HG03354 (cell line): Measurements from ENCODE around the gene KCNIP4.
"Not testable (repeated sequence)": the region's sequence is repeated elsewhere in the genome, so short reads cannot be mapped to it uniquely, and the experiment has no call there.

Source experiments
- ATAC-seq: cut with Tn5 transposase; IDR thresholded peaks from one replicate; pipeline ENCODE4 v1.9.1; 2021; ENCODE audit warnings: mild to moderate bottlenecking; ENCODE audit not compliant: unreplicated experiment, poor library complexity, severe bottlenecking

Gene KCNIP4

DNA sequence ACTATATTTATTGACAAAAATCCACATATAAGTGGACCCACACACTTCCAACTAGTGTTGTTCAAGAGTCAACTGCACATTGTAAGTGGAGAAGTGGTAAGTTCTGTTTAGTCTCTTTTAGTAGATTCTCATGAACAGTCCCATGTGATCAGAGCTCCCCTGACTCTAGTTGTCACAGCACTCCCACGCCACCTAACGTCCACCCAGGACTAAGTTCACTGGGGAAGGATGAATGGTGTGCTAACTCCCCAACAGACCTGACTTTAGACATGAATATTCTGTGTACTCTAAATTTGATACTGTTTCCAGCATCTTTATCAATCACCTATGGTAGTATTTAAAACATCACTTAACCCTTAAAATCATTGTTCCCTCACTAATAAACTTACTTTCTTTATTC lies 1188.5 kb downstream of the KCNIP4 start:
- ATAC-seq: peak; percentile 46

GRCh38 chr4:20754036-20754435 lies 1194.5 kb downstream of the KCNIP4 start:
- ATAC-seq: no peak

- ATAC-seq: no peak
Measured at GRCh38 chr4:20752641-20753040, 1195.9 kb downstream of the KCNIP4 start.

GRCh38 chr4:20746000-20746399 lies 1202.6 kb downstream of the KCNIP4 start:
- ATAC-seq: not testable (repeated sequence)

- no peak for ATAC-seq
Measured at GRCh38 chr4:20735931-20736330, 1212.6 kb downstream of the KCNIP4 start.

GRCh38 chr4:20724915-20725314 lies 1223.7 kb downstream of the KCNIP4 start:
- peak; percentile 93 for ATAC-seq

DNA sequence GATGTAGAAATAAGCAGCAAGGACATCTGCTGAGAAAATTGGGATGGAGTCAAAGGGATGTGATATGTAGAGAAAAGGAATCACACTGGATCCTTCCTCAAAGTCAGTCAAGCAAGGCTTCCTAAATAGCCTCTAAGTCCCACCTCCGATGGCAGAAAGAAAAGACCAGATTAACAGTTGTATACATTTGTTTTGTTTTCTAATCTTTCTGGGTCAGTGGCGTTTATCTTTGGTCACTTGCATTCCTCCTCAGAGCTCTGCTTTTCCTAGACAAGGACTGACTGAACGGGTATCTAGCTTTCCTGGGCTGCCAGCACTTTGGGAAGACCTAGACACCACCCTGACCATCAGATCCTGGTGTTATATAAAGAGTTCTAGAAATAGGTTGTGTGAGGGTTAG lies 1225.1 kb downstream of the KCNIP4 start:
- ATAC-seq: no peak

- ATAC-seq: no peak
Measured at GRCh38 chr4:20723019-20723418, 1225.6 kb downstream of the KCNIP4 start.

- ATAC-seq: no peak
Measured at GRCh38 chr4:20711335-20711734, 1237.2 kb downstream of the KCNIP4 start.

GRCh38 chr4:20700007-20700761 lies 1248.4 kb downstream of the KCNIP4 start, which contains the start of gene PACRGL:
Gene PACRGL, plus strand, starts transcription at chr4:20700458. Its CDS starts 4,024 bp downstream, at chr4:20704482.
- ATAC-seq: peak; percentile 99

- no peak for ATAC-seq
Measured at GRCh38 chr4:20698820-20699219, 1249.8 kb downstream of the KCNIP4 start.

GRCh38 chr4:20698382-20698781 lies 1250.2 kb downstream of the KCNIP4 start:
- no peak for ATAC-seq

- no peak for ATAC-seq
Measured at GRCh38 chr4:20696815-20697214, 1251.8 kb downstream of the KCNIP4 start.

DNA sequence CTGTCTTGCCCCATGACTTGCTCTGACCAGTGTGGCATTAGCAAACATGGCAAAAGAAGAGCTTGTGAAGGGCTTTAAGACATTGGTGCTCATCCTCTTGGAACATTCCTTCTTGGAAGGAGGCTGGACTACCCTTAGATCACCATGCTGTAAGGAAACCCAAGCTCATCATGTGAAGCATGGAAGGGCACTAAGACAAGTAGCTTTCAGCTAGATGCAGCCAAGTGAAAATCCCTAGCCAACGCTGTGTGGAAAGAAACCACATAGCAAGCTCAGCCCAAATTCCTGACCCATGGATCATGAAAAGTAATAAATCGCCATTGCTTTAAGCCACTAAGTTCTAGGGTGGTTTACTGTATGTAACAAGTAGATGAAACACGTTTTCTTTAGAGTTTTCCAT lies 1260.7 kb downstream of the KCNIP4 start:
- no peak for ATAC-seq

DNA sequence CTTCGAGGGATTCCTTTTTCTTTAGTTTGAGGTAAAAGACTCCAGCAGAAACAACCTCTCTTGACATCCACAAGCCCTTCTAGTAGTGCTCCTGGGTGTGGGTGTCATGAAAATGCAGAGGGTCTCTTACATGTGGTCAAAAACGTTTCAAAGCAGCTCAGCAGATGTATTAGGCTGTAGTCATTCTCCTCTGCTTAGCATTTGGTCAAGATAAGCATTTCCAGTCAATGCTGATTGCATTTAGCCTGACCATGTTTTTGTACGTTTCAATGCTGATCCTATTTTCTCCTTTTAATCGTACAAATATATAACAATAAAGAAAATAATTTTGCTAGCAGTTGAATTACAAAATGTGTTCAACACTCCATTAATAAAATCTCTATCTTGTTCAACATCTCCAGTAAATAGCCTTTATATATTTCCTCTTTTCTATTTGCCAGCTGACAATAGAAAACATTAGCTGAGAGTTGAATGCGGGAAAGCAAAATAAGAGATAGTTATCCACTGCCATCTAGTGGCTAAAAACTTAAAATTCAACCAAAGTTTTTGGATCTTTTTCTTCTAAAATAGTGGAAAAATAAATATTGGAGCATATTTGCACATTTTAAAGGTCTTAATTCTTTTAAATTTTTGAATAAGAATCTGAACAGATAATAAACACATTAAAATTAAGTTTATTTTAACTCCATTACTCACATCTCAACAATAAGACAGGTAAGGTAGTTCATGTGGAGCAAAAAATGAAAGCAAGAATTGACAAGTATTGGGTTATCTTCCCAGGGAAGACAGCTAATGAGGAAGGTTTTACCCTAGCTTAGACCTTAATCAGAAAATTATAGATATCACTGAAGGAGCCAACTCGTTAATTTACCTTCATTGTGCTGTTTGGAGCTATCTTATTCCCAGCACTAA lies 1263.5 kb downstream of the KCNIP4 start:
- ATAC-seq: no peak

DNA sequence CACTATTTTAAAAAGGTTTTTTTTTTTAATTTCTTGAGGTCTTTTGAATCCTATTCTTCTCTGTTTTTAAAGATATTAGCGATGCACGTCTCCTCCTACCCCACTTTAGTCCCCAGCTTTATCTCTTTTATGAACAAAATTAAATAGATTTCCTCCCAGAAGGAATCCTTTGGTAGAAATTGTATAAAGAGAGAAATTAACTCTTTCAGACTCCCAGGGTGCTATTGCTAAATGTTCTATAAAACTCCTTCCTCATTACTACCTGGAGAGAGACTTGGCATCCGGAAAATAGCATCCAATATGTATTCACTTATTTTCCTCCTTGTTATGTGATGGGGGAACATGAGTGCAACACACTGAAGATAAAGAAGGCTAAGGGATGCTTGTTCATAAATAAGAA lies 1264.8 kb downstream of the KCNIP4 start:
- ATAC-seq: no peak

DNA sequence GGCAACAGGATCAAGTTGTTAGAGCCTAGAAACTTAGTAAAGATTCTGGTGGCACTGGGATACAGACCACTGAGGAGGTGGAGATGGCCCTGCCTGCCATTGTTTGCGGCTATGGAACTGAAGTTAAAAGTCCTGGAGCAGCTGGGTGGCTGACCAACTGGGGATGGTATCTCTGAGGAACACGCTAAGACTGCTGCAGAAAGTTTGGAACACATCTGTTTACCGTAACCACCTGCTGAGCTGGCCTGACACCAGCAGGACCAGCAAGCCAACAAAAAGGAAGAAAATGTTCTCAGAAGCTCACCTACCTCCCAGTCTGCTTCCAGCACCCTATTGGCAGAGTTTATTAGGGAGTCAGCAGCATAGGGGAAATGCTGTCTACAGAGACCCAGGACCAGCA lies 1265.7 kb downstream of the KCNIP4 start:
- no peak for ATAC-seq

DNA sequence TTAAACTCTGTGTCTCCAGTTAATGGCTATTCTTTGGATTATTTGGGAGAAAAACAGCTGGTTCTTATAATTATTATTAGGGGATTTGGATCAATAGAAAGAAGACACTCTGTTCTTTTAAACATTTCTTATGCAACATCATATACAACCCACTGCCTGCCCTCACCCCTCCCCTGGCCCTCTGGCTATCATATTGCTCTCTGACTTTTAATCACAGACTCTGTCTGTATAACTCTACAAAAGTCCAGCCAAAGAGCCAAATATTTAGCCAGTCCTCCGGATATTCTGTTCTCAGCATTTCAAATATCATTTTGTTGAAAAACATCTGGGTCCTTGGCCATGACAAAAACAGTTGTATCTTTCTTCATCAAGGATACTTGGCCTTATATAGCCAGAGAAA lies 1267.3 kb downstream of the KCNIP4 start:
- no peak for ATAC-seq

DNA sequence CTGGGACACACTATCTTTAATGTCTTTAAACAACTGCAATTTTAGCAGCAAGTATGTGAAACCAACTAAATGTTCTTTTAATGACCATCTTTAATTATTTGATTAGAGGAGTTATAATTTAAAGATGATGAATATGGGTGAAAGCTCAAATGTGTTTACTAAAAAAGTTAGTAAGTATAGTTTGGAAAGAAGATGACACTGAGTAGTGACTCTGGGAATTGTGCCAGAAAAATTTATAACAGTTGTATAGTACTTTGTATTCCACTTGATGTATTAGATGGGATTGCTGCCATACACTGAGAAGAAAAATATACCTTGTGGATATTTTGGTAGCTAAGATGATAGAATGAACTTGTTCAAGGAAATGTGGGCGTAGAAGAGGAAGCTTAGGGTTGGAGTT lies 1267.8 kb downstream of the KCNIP4 start:
- ATAC-seq: no peak

DNA sequence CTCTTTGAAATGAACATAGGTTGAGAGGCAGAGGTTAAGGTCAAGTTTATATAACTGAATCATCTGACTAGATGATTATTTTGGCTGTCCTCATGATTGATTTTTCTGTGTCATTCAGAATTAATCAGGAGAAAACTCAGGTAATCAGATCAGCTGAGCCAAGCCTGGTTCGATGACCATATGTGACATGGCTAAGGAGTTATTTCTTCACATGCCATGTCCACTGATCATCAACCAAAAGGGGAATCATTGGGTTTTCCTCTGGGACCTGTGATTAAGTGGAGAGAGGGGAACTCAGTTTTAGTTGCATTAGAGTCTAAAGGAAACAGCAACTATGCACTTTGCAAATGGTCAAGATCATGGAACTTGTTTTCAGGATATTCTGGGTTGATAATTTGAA lies 1268.6 kb downstream of the KCNIP4 start:
- ATAC-seq: no peak
